SW 1271 (cell line): ENCODE results near the gene MPC1L.

Experiments used
- DNase-seq, 2 experiments: peaks; one replicate each; lab custom pipeline; 2025; lab: John Stamatoyannopoulos, UW

MPC1L gene

GRCh38 chrX:40632199-40632598, 9.0 kb downstream of the MPC1L start:
- no peak for DNase-seq

GRCh38 chrX:40637687-40638086, 14.5 kb downstream of the MPC1L start:
- no peak for DNase-seq

- no peak for DNase-seq
These were observed 20.9 kb downstream of the MPC1L start for GRCh38 chrX:40644176-40644575.

DNA sequence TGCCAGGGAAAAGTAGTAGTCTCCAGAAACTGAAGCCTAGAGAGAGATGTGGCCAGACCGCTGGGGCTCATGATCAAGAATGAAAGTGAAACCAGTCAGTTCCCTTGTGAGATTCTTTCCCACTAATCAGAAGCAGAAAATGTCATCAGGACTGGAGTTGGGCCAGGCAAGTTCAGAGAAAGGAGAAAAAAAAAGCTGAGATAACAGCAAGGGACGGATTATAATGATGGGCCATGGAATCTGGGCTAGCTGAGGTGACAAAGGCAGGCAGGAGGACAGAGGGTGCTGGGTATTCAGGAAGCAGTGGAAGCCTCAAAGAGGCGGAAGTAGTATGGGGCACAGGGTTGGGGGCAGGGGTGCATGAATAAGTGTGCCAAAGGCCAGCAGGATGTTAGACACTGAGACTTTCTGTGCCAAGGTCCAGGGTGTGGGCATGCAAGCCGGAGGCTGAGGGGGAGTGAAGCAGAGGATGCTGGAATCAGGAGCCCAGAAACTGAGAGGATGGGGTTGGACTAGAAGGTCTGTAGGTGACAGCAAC, 21.7 kb downstream of the MPC1L start:
- DNase-seq: peak in 1 of 2 experiments; percentile 35

GRCh38 chrX:40646489-40647306, 23.5 kb downstream of the MPC1L start:
- DNase-seq: no peak

DNA sequence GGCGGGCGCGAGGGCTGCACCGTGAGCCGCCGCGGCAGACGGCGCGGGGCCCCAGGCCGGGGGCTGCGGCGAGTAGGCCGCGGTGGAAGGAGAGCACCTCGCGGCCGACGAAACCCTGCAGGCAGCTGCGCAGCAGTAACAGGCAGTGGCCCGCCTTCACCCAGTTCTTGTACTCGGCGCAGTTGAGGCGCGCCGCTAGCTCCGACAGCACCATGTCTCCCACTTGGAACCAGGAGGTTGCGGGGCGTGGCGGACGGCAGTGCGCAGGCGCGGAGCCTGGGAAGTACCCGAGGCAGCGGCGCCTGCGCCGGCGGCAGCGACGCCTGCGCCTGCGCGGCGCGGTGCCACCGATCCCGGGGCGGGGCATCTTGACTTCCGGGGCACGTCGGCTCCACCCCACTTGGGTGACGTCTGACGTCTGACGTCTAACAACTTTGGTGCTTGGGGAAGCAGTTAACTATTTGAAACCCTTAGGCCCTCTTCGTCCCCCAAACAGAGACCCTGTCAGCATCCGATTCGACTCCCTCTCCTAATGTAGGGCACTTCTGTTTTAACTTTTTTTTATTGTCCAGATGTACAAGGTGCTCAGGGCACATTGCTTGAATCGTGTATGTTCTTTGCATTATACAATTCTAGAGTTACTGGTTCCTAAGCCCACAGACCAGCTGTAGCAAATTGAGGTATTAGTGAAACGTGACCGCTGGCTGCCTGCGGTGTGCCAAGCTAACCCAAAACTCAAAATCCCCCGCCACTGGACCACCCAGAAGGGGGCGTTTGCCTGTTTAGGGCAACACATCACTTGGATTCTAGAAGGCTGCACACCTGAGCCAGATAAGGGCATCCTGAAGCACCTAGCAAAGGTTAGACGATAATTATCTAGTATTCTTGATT, 24.3 kb downstream of the MPC1L start, which contains the start of gene CXorf38:
Gene CXorf38 (minus strand): TSS at position 255 of the 891 bp plus-strand sequence. CDS start 41 bp downstream, at position 214.
- DNase-seq: peak; percentile 3 to 52

DNA sequence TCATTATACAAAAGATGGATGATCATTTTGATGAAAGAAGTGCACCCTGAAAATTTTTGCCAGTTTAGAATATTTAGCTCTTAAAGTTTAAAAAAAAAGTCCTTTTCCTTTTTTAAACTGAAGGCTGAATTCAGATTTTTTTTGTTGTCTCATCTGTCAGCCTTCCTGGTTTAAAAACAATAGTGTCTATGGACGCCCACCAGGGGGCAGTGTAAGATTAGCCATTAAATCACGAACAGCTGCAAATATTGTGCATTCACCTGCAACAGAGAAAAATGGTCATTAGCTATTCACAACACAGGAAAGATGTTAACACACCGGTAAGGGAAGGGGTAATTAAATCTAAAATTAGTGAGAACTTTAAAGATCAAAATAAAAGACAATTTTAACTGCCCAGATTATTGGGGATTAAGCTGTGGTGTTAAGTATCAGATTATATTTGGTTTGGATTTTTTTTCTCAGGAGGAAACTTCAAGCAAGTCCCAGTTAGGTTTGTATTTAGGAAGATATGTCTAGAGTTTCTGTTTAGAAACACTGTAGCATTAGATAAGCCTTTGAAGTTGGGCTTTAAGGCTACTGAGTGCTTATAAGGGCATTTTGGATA, 28.5 kb downstream of the MPC1L start:
- DNase-seq: peak in 1 of 2 experiments; percentile 9

- no peak for DNase-seq
These were observed 29.4 kb downstream of the MPC1L start for GRCh38 chrX:40652664-40653063.

DNA sequence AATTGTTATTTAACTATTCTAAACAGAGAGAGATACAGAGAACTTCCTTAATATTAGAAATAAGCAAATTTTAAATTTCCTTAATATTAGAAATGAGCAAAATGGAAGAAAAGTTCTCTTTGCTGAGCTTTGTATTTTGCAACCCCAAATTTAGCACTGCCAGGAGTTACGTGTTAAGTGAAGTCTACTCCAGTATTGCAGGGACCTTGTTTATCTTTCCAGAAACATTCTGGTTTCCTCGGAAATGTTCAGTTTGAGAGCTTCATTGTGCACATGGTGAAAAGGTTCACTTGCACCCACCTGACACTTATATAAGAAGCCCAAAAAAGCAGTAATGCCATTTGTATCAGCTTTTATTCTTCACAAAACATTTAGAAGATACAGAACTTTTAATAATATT, 30.3 kb downstream of the MPC1L start:
- DNase-seq: no peak

DNA sequence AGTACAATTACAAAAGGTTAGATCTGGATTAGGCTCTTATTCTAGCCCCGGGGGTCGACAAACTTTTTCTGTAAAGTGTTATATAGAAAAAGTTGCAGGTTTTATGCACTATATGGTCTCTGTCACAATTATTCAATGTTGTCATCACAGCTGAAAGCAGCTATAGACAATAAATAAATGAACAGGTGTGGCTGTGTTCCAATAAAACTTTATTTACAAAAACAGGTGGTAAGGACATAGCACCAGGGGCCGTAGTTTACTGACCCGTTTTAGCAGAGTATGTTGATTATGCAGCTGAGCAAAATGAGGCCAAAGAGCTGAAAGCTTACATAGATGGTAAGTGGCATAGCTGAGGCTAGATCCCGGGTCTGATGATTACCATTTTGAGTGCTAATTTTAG, 37.2 kb downstream of the MPC1L start:
- DNase-seq: no peak

GRCh38 chrX:40661489-40661888, 38.3 kb downstream of the MPC1L start:
- DNase-seq: no peak

DNA sequence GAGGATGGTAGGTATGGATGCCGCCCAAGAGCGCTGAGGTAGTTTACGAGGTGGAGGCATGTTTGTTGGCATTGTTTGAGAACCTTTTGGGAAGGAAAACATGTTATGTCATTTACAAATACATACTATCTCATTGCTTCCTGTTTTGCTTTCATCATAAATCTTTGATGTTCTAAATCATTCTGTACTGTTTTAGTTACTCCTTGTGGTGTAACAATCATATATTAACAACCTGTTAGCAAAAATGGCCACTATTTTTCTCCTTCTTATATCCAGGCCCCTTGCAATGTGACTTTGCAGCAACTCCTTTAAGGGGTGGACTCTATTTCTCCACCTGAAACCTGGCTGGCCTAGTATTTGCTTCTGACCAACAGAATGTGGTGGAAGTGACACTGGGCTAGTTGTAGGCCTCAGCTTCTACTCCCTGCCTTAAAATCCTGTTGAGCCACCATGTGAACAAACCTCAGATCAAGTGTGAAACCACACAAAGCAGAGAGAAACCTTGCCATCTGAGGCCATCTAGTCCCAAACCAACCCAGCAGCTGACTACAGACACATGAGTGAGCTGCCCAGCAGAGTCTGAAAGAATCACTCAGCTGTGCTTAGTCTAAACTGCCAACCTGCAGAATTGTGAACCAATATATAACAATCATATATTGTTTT, 40.0 kb downstream of the MPC1L start:
- DNase-seq: no peak

DNA sequence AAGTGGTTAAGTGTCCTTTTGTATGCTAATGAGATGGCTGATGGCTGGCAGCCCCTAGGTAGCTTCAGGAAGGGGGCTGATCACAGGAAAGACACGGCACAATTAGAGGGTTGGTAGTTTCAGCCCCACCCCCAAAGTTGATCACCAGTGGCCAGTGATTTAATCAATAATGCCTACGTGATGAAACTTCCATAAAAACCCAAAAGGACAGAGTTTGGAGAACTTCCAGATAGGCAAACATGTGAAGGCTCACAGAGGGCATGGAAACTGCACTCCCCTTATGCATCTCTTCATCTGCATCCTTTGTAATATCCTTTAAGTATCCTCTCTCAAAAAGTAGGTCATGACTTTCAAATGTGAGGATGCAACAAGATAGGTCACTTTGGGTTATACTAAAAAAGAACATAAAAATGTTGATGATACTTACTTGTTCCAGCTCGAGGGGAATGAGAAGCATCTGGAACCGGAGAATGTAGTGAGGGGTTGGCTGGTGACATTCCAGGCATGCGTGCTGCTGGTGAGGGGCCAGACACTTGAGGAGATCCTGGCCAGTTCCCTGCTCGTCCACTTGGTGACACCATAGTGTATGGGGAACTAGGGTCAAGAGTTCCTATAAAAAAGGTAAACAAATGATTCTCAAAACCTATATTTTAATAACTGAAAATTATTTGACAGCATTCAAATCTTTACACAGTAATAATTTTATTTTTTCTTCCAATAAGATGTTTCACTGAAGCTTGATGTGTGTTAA, 40.8 kb downstream of the MPC1L start:
- DNase-seq: no peak

GRCh38 chrX:40671126-40671525, 47.9 kb downstream of the MPC1L start:
- DNase-seq: no peak
